ENCODE data around the gene TMTC1.

- TF ChIP-seq CTCF (IDR thresholded peaks at IDR 0.05) = no peak
- no peak for TF ChIP-seq EZH2phosphoT487 (IDR thresholded peaks at IDR 0.05)
- no peak for TF ChIP-seq EZH2 (IDR thresholded peaks at IDR 0.05)
Observed at GRCh38 chr12:29816874-29817725, 33.4 kb upstream of the TMTC1 start.
